GM12892 (cell line): ENCODE measurements around the gene SFTPA1.
"Not testable (repeated sequence)": the region's sequence is repeated elsewhere in the genome, so short reads cannot be mapped to it uniquely, and the experiment has no call there.

Experiments used
- POLR2A ChIP-seq: IDR thresholded peaks from 2 replicates; pipeline ENCODE4 v1.6.1; 2011; ENCODE audit warnings: low read depth, low read length, control low read depth
- POLR2AphosphoS5 ChIP-seq: IDR thresholded peaks from 2 replicates; pipeline ENCODE4 v1.6.1; 2011; ENCODE audit warnings: low read depth, low read length, control low read depth

- not testable (repeated sequence) for TF ChIP-seq POLR2A, POLR2AphosphoS5
Measured at GRCh38 chr10:79570624-79571023, 40.1 kb upstream of the SFTPA1 start.
